Measurements from ENCODE around the gene CDCP2.
"Not testable (repeated sequence)": the region's sequence is repeated elsewhere in the genome, so short reads cannot be mapped to it uniquely, and the experiment has no call there.

Gene CDCP2

GRCh38 chr1:54114955-54115354 is 37.8 kb downstream of the CDCP2 start:
- DNase-seq (ENCODE audit: low spot score) = no peak

GRCh38 chr1:54114001-54114400 is 38.8 kb downstream of the CDCP2 start:
- no peak for DNase-seq (ENCODE audit: low spot score)

- DNase-seq (ENCODE audit: low spot score) = no peak
Observed at GRCh38 chr1:54112705-54113368, 40.0 kb downstream of the CDCP2 start.

GRCh38 chr1:54112027-54112426 is 40.8 kb downstream of the CDCP2 start:
- DNase-seq (ENCODE audit: low spot score) = no peak

- no peak for DNase-seq (ENCODE audit: low spot score)
Observed at GRCh38 chr1:54111624-54112023, 41.2 kb downstream of the CDCP2 start.

- DNase-seq (ENCODE audit: low spot score) = no peak
Observed at GRCh38 chr1:54110996-54111395, 41.8 kb downstream of the CDCP2 start.

- no peak for DNase-seq (ENCODE audit: low spot score)
Observed at GRCh38 chr1:54109129-54110090, 43.4 kb downstream of the CDCP2 start.

DNA sequence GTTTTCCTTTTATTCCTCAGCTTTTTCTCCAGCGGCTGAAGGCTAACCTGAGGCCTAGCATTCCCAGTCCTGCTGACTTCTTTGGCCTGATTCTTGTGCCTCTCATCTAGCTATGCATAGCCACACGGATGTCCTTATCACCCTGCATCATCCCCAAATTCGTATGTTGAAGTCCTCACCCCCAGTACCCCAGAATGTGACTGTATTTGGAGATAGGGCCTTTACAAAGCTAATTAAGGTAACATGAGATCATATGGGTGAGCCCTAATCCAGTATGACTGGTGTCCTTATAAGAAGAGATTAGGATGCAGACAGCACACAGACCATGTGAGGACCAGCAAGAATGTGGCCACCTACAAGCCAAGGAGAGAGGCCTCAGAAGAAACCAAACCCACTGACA is 44.6 kb downstream of the CDCP2 start:
- no peak for DNase-seq (ENCODE audit: low spot score)

DNA sequence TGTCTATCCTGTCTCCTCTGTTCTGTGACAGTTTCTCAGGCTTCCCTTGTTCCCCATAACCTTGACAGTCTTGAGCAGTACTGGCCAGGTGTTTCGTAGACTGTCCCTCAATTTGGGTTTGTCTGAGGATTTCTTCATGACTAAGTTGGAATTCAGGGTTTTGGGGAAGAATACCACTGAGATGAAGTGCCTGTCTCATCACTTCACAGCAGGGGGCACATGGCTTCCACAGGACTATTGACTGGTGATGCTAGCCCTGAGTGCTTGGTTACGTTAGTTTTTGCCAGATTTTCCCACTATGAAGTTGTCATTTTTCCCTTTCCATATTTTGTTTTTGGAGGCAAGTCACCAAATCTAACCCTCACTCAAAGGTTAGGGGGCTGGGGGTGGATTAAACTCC is 45.7 kb downstream of the CDCP2 start:
- DNase-seq (ENCODE audit: low spot score) = no peak

- DNase-seq (ENCODE audit: low spot score) = no peak
Observed at GRCh38 chr1:54105736-54106269, 47.0 kb downstream of the CDCP2 start.

DNA sequence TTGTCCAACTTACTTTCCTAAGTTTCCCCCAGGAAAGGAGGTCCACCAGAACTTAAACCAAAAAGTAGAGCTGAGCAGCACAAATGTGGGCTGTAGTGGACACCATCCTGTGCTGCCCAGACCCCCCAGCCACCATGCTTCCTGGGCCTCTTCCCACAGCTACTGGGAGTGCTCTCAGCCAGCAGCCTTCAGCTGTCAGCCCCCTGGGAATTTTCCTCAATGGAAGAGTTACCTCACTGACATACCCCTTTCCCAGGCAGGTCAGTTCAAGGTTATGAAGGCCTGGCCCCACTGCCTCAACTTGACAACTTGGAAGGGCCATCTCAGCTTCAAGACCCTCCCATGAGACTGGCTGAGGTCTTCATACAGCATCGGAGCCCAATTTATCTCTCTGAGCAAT is 47.7 kb downstream of the CDCP2 start:
- no peak for DNase-seq (ENCODE audit: low spot score)

GRCh38 chr1:54104613-54105012 is 48.2 kb downstream of the CDCP2 start:
- DNase-seq (ENCODE audit: low spot score) = not testable (repeated sequence)

- no peak for DNase-seq (ENCODE audit: low spot score)
Observed at GRCh38 chr1:54103414-54103813, 49.4 kb downstream of the CDCP2 start.

- no peak for DNase-seq (ENCODE audit: low spot score)
Observed at GRCh38 chr1:54100500-54100899, 52.3 kb downstream of the CDCP2 start.

- DNase-seq (ENCODE audit: low spot score) = no peak
Observed at GRCh38 chr1:54099061-54099610, 53.7 kb downstream of the CDCP2 start.

GRCh38 chr1:54096877-54097240 is 55.9 kb downstream of the CDCP2 start:
- no peak for DNase-seq (ENCODE audit: low spot score)

GRCh38 chr1:54096227-54096876 is 56.4 kb downstream of the CDCP2 start:
- DNase-seq (ENCODE audit: low spot score) = no peak

- DNase-seq (ENCODE audit: low spot score) = no peak
Observed at GRCh38 chr1:54095546-54096226, 57.1 kb downstream of the CDCP2 start.

DNA sequence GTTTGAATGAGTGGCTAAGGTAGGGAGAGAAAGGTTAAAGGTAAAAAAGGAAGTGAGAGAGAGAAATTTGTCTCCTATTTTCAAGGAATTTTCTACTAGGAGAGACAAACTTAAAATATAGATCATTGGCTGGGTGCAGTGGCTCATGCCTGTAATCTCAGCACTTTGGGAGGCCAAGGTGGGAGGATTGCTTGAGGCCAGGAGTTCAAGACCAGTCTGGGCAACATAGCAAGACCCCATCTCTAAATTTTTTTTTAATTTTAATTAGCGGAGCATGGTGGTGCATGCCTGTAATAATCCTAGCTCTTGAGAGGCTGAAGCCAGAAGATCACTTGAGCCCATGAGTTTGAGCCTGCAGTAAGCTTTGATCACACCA is 58.1 kb downstream of the CDCP2 start:
- DNase-seq (ENCODE audit: low spot score) = not testable (repeated sequence)

- no peak for DNase-seq (ENCODE audit: low spot score)
Observed at GRCh38 chr1:54094001-54094729, 58.6 kb downstream of the CDCP2 start.

GRCh38 chr1:54091666-54092065 is 61.1 kb downstream of the CDCP2 start:
- DNase-seq (ENCODE audit: low spot score) = no peak
